Prostate gland (tissue), 2 donors: ENCODE data around the gene JSRP1.

ENCODE experiments used
- CTCF ChIP-seq, 4 experiments: fragments of 200-600 bp in 2 of 4; fragments of 450-650 bp in 2 of 4; sonication (generic) in 2 of 4; IDR thresholded peaks; 1 replicate in 3 of 4; 2 replicates in 1 of 4; pipeline ENCODE4 v1.5.1; 2016 to 2019; ENCODE audit warnings: antibody characterized with exemption in 4 of 4, mild to moderate bottlenecking in 2 of 4, moderate library complexity in 2 of 4
- POLR2A ChIP-seq: fragments of 450-650 bp; IDR thresholded peaks from one replicate; pipeline ENCODE4 v1.6.1; 2016; ENCODE audit warnings: antibody characterized with exemption, mild to moderate bottlenecking

GRCh38 chr19:2254064-2254872 lies 1.9 kb downstream of the JSRP1 start:
- TF ChIP-seq POLR2A (no peak), CTCF (IDR thresholded peaks at IDR 0.05) (peak in 2 of 4 experiments; percentile 5 to 6)
